ENCODE measurements around the gene NAA25. TPM values are rescaled to one million over a fixed set of nuclear protein-coding genes. Genes with fewer than 3 reads are reported as not detected.

NAA25 gene
- polyA plus RNA-seq, 1 donor from 2014 or later = 30.7 TPM

DNA sequence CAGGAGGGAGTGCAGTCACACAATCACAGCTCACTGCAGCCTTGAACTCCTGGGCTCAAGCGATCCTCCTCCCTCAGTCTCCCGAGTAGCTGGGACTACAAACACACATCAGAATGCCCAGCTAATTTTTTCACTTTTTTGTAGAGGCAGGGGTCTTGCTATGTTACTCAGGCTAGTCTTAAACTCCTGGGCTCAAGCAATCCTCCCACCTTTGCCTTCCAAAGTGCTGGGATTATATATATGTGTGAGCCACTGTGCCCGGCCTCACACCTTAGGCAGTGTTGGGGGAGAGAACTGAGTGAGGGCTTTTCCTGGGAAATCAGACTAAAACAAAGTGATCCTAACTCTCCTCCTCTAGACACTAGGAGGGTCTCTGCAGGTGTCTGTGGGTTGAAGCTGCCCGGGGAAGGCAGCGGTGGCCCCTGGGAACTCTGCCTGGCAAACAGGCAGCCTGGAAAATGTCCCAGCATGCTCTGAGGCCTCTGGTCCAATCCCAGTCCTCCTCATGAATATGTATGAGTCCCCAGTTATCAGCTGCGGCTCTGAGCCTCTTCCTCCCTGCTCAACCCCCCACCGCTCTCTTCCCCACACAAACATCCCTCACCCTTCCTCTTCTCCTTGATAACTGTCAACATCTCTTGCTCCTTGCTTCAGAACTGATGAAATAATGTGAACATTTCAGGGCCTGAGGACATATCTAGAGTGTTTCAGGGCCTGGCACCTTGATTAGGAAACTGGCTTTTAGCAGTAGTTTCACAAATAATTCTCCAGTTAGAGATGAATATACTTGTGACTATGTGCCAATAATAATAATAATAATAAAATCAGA is 7.9 kb upstream of the NAA25 start:
- Histone ChIP-seq H2AFZ (ENCODE audit: low read depth, low read length) (peak overlapping the region; percentile 69), H3K79me2 (replicated peaks; ENCODE audit: insufficient read depth, low read length) (no peaks in the 10 kb centered on the region), H3K4me3 (ENCODE audit: low read length) (peak overlapping the region; percentile 55), H4K20me1 (ENCODE audit: insufficient read depth) (no peaks in the 10 kb centered on the region), H3K9me3 (ENCODE audit: low read length) (no peaks in the 10 kb centered on the region), H3K4me2 (ENCODE audit: low read length) (peak overlapping the region; percentile 91), H3F3A (ENCODE audit: insufficient read depth, low read length, poor library complexity, severe bottlenecking) (no peaks in the 10 kb centered on the region), H3K27ac (ENCODE audit: low read length) (peak overlapping the region; percentile 93), H3K27me3 (ENCODE audit: insufficient read depth, low read depth, low read length) (no peaks in the 10 kb centered on the region), H3K36me3 (ENCODE audit: insufficient read depth, low read length) (no peaks in the 10 kb centered on the region), H3K9ac (ENCODE audit: low read length) (peak overlapping the region; percentile 60), H3K9me2 (ENCODE audit: insufficient read depth, low read length) (no peaks in the 10 kb centered on the region)
- TF ChIP-seq POLR2AphosphoS5 (IDR thresholded peaks at IDR 0.05) = peak; percentile 61
- no peak for TF ChIP-seq EZH2 (IDR thresholded peaks at IDR 0.05; ENCODE audit: borderline replicate concordance, insufficient read depth, low read length, poor library complexity, severe bottlenecking)
- TF ChIP-seq, protein P1, sequence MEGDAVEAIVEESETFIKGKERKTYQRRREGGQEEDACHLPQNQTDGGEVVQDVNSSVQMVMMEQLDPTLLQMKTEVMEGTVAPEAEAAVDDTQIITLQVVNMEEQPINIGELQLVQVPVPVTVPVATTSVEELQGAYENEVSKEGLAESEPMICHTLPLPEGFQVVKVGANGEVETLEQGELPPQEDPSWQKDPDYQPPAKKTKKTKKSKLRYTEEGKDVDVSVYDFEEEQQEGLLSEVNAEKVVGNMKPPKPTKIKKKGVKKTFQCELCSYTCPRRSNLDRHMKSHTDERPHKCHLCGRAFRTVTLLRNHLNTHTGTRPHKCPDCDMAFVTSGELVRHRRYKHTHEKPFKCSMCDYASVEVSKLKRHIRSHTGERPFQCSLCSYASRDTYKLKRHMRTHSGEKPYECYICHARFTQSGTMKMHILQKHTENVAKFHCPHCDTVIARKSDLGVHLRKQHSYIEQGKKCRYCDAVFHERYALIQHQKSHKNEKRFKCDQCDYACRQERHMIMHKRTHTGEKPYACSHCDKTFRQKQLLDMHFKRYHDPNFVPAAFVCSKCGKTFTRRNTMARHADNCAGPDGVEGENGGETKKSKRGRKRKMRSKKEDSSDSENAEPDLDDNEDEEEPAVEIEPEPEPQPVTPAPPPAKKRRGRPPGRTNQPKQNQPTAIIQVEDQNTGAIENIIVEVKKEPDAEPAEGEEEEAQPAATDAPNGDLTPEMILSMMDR (IDR thresholded peaks at IDR 0.05; ENCODE audit: poor library complexity, severe bottlenecking) = no peak
- TF ChIP-seq RAD21 (conservative IDR thresholded peaks at IDR 0.05) = peak; percentile 15
- TF ChIP-seq, protein P2, sequence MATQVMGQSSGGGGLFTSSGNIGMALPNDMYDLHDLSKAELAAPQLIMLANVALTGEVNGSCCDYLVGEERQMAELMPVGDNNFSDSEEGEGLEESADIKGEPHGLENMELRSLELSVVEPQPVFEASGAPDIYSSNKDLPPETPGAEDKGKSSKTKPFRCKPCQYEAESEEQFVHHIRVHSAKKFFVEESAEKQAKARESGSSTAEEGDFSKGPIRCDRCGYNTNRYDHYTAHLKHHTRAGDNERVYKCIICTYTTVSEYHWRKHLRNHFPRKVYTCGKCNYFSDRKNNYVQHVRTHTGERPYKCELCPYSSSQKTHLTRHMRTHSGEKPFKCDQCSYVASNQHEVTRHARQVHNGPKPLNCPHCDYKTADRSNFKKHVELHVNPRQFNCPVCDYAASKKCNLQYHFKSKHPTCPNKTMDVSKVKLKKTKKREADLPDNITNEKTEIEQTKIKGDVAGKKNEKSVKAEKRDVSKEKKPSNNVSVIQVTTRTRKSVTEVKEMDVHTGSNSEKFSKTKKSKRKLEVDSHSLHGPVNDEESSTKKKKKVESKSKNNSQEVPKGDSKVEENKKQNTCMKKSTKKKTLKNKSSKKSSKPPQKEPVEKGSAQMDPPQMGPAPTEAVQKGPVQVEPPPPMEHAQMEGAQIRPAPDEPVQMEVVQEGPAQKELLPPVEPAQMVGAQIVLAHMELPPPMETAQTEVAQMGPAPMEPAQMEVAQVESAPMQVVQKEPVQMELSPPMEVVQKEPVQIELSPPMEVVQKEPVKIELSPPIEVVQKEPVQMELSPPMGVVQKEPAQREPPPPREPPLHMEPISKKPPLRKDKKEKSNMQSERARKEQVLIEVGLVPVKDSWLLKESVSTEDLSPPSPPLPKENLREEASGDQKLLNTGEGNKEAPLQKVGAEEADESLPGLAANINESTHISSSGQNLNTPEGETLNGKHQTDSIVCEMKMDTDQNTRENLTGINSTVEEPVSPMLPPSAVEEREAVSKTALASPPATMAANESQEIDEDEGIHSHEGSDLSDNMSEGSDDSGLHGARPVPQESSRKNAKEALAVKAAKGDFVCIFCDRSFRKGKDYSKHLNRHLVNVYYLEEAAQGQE (IDR thresholded peaks at IDR 0.05; ENCODE audit: borderline replicate concordance) = no peak
- TF ChIP-seq TAF1 (IDR thresholded peaks at IDR 0.05; ENCODE audit: low read depth) = no peak
- TF ChIP-seq SMC3 (conservative IDR thresholded peaks at IDR 0.05; ENCODE audit: poor library complexity) = no peak
- TF ChIP-seq MXI1 (conservative IDR thresholded peaks at IDR 0.05; ENCODE audit: poor library complexity, severe bottlenecking) = peak; percentile 53
- TF ChIP-seq EP300 (conservative IDR thresholded peaks at IDR 0.05; ENCODE audit: poor library complexity, severe bottlenecking) = peak; percentile 54

DNA sequence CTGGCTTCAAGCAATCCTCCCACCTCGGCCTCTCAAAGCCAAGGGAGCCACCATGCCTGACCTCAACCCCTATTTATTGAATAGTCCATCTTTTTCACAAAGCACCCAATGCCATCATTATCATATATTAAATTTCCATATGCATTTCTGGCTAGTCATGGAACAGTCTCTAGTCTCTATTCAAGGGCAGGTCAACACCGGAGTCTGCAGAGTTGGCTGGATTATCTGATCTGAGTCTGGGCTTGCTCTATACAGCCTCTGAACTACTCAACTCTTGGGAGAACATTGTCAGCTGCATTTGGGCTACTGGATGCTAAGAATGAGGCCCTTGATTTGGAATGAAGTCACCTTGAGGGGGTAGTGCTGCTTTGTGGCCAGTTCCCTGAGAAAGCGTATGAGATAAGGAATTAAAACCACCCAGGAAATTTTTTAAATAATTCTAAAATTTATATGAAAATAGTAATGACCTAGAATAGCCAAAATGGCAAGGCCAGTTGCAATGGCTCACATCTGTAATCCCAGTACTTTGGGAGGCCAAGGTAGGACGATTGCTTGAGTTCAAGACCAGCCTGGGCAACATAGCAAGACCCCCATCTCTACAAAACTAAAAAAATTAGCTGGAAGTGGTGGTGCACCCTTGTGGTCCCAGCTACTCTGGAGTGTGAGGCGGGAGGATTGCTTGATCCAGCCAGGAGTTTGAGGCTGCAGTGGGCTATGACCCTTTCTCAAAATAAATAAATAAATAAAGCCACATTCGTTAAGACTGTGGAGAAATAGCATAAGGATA is 6.9 kb upstream of the NAA25 start:
- Histone ChIP-seq H3K9me3 (ENCODE audit: low read length) (no peaks in the 10 kb centered on the region), H3F3A (ENCODE audit: insufficient read depth, low read length, poor library complexity, severe bottlenecking) (no peaks in the 10 kb centered on the region), H3K36me3 (ENCODE audit: insufficient read depth, low read length) (no peaks in the 10 kb centered on the region), H3K27ac (ENCODE audit: low read length) (peak overlapping the region; percentile 93), H4K20me1 (ENCODE audit: insufficient read depth) (no peaks in the 10 kb centered on the region), H3K9ac (ENCODE audit: low read length) (peak overlapping the region; percentile 60), H3K4me3 (ENCODE audit: low read length) (no peak overlapping the region), H3K79me2 (replicated peaks; ENCODE audit: insufficient read depth, low read length) (no peaks in the 10 kb centered on the region), H3K4me2 (ENCODE audit: low read length) (no peak overlapping the region), H3K27me3 (ENCODE audit: insufficient read depth, low read depth, low read length) (no peaks in the 10 kb centered on the region), H3K9me2 (ENCODE audit: insufficient read depth, low read length) (no peaks in the 10 kb centered on the region), H2AFZ (ENCODE audit: low read depth, low read length) (peak overlapping the region; percentile 3)
- TF ChIP-seq EZH2 (IDR thresholded peaks at IDR 0.05; ENCODE audit: borderline replicate concordance, insufficient read depth, low read length, poor library complexity, severe bottlenecking) (no peak), EP300 (conservative IDR thresholded peaks at IDR 0.05; ENCODE audit: poor library complexity, severe bottlenecking) (no peak), TAF1 (IDR thresholded peaks at IDR 0.05; ENCODE audit: low read depth) (no peak), MXI1 (conservative IDR thresholded peaks at IDR 0.05; ENCODE audit: poor library complexity, severe bottlenecking) (no peak), SMC3 (conservative IDR thresholded peaks at IDR 0.05; ENCODE audit: poor library complexity) (no peak)
- TF ChIP-seq, protein P2 (IDR thresholded peaks at IDR 0.05; ENCODE audit: borderline replicate concordance) = no peak
